Adipocyte (in vitro differentiated cells): Measurements from ENCODE around the gene IMMP2L.

ENCODE experiments used
- DNase-seq: peaks from one replicate; pipeline ENCODE4 v3.0.0-alpha.2; 2015; ENCODE audit warnings: low read depth
- H3K27me3 ChIP-seq: replicated peaks from 2 replicates; pipeline ENCODE4 v1.7.0; 2013; ENCODE audit warnings: mild to moderate bottlenecking, low read length, moderate library complexity; ENCODE audit not compliant: control insufficient read depth, insufficient read depth
- H3K36me3 ChIP-seq: 2 replicates; pipeline ENCODE4 v1.7.0; 2013; ENCODE audit warnings: low read length, mild to moderate bottlenecking, moderate library complexity; ENCODE audit not compliant: control insufficient read depth, insufficient read depth, severe bottlenecking
- H3K4me1 ChIP-seq: 2 replicates; pipeline ENCODE4 v1.7.0; 2013; ENCODE audit warnings: mild to moderate bottlenecking, low read length, moderate library complexity; ENCODE audit not compliant: control insufficient read depth, insufficient read depth
- H3K4me3 ChIP-seq: 2 replicates; pipeline ENCODE4 v1.7.0; 2013; ENCODE audit warnings: mild to moderate bottlenecking, low read length, moderate library complexity
- H3K9ac ChIP-seq: 2 replicates; pipeline ENCODE4 v1.7.0; 2013; ENCODE audit warnings: mild to moderate bottlenecking, low read length, moderate library complexity
- H3K9me3 ChIP-seq: 2 replicates; pipeline ENCODE4 v1.7.0; 2013; ENCODE audit warnings: mild to moderate bottlenecking, low read length, moderate library complexity; ENCODE audit not compliant: control insufficient read depth

IMMP2L gene

GRCh38 chr7:111042842-111043241 is 519.5 kb downstream of the IMMP2L start:
- no peaks in the 10 kb centered on the region for H3K27me3 ChIP-seq
- H3K4me1 ChIP-seq, result no peaks in the 10 kb centered on the region
- DNase-seq, result no peak
- no peaks in the 10 kb centered on the region for H3K9me3 ChIP-seq
- no peak overlapping the region for H3K9ac ChIP-seq
- H3K4me3 ChIP-seq, result no peak overlapping the region
- H3K36me3 ChIP-seq, result no peaks in the 10 kb centered on the region

GRCh38 chr7:111041577-111041976 is 520.7 kb downstream of the IMMP2L start:
- no peaks in the 10 kb centered on the region for H3K36me3 ChIP-seq
- H3K27me3 ChIP-seq, result no peaks in the 10 kb centered on the region
- no peaks in the 10 kb centered on the region for H3K4me1 ChIP-seq
- no peak for DNase-seq
- no peak overlapping the region for H3K9ac ChIP-seq
- no peaks in the 10 kb centered on the region for H3K9me3 ChIP-seq
- H3K4me3 ChIP-seq, result no peak overlapping the region

GRCh38 chr7:111038185-111038584 is 524.1 kb downstream of the IMMP2L start:
- Histone ChIP-seq H3K4me1 (no peaks in the 10 kb centered on the region), H3K9me3 (no peaks in the 10 kb centered on the region), H3K27me3 (no peaks in the 10 kb centered on the region), H3K9ac (no peak overlapping the region), H3K36me3 (no peaks in the 10 kb centered on the region), H3K4me3 (no peak overlapping the region)
- DNase-seq, result no peak

GRCh38 chr7:111031916-111032315 is 530.4 kb downstream of the IMMP2L start:
- no peak overlapping the region for H3K9ac ChIP-seq
- H3K4me3 ChIP-seq, result no peak overlapping the region
- no peak for DNase-seq
- no peaks in the 10 kb centered on the region for H3K27me3 ChIP-seq
- H3K36me3 ChIP-seq, result no peaks in the 10 kb centered on the region
- H3K4me1 ChIP-seq, result peaks cover 20% of the 10 kb centered on the region
- no peaks in the 10 kb centered on the region for H3K9me3 ChIP-seq

GRCh38 chr7:111030336-111030735 is 532.0 kb downstream of the IMMP2L start:
- no peaks in the 10 kb centered on the region for H3K27me3 ChIP-seq
- peak overlapping the region; percentile 2 for H3K9ac ChIP-seq
- peaks cover 20% of the 10 kb centered on the region for H3K4me1 ChIP-seq
- no peak overlapping the region for H3K4me3 ChIP-seq
- DNase-seq, result peak; percentile 20
- H3K36me3 ChIP-seq, result no peaks in the 10 kb centered on the region
- H3K9me3 ChIP-seq, result no peaks in the 10 kb centered on the region

- Histone ChIP-seq H3K9me3 (no peaks in the 10 kb centered on the region), H3K36me3 (no peaks in the 10 kb centered on the region), H3K27me3 (no peaks in the 10 kb centered on the region), H3K9ac (peak overlapping the region; percentile 2), H3K4me3 (peak overlapping the region; percentile 38), H3K4me1 (peaks cover 20% of the 10 kb centered on the region)
- DNase-seq, result peak; percentile 38
Measured at GRCh38 chr7:111029574-111030251, 532.6 kb downstream of the IMMP2L start.

GRCh38 chr7:111029141-111029572 is 533.1 kb downstream of the IMMP2L start:
- DNase-seq, result no peak
- H3K9ac ChIP-seq, result no peak overlapping the region
- H3K9me3 ChIP-seq, result no peaks in the 10 kb centered on the region
- H3K4me3 ChIP-seq, result peak overlapping the region; percentile 38
- H3K27me3 ChIP-seq, result no peaks in the 10 kb centered on the region
- H3K4me1 ChIP-seq, result peaks cover 20% of the 10 kb centered on the region
- H3K36me3 ChIP-seq, result no peaks in the 10 kb centered on the region

- H3K27me3 ChIP-seq, result no peaks in the 10 kb centered on the region
- no peak overlapping the region for H3K4me3 ChIP-seq
- no peak overlapping the region for H3K9ac ChIP-seq
- no peaks in the 10 kb centered on the region for H3K36me3 ChIP-seq
- no peak for DNase-seq
- peaks cover 20% of the 10 kb centered on the region for H3K4me1 ChIP-seq
- no peaks in the 10 kb centered on the region for H3K9me3 ChIP-seq
Measured at GRCh38 chr7:111027396-111027795, 534.9 kb downstream of the IMMP2L start.

GRCh38 chr7:111026806-111027205 is 535.5 kb downstream of the IMMP2L start:
- Histone ChIP-seq H3K36me3 (no peaks in the 10 kb centered on the region), H3K9me3 (no peaks in the 10 kb centered on the region), H3K9ac (no peak overlapping the region), H3K4me3 (no peak overlapping the region), H3K27me3 (no peaks in the 10 kb centered on the region), H3K4me1 (peaks cover 20% of the 10 kb centered on the region)
- no peak for DNase-seq

- no peak for DNase-seq
- Histone ChIP-seq H3K9ac (no peak overlapping the region), H3K36me3 (no peaks in the 10 kb centered on the region), H3K4me1 (peaks cover 20% of the 10 kb centered on the region), H3K4me3 (no peak overlapping the region), H3K9me3 (no peaks in the 10 kb centered on the region), H3K27me3 (no peaks in the 10 kb centered on the region)
Measured at GRCh38 chr7:111026343-111026742, 535.9 kb downstream of the IMMP2L start.

GRCh38 chr7:111025006-111025405 is 537.3 kb downstream of the IMMP2L start:
- Histone ChIP-seq H3K27me3 (no peaks in the 10 kb centered on the region), H3K36me3 (no peaks in the 10 kb centered on the region), H3K4me3 (no peak overlapping the region), H3K4me1 (peaks cover 15% of the 10 kb centered on the region), H3K9me3 (no peaks in the 10 kb centered on the region), H3K9ac (no peak overlapping the region)
- DNase-seq, result no peak
